Progenitor cell of endocrine pancreas (in vitro differentiated cells): ENCODE results near the gene MRPL55. TPM values are rescaled to one million over a fixed set of nuclear protein-coding genes. Genes with fewer than 3 reads are reported as not detected.

Experiments
- DNase-seq: peaks from one replicate; pipeline ENCODE4 v3.0.0; 2021; ENCODE audit warnings: low spot score; ENCODE audit not compliant: unreplicated experiment
- H3K27ac Mint-ChIP-seq: 2 replicates; pipeline ENCODE4 v1.8.0; 2021; ENCODE audit warnings: mild to moderate bottlenecking, moderate library complexity, mixed read lengths
- H3K27me3 Mint-ChIP-seq: 2 replicates; pipeline ENCODE4 v1.8.0; 2021; ENCODE audit warnings: mixed read lengths
- H3K36me3 Mint-ChIP-seq: 2 replicates; pipeline ENCODE4 v1.8.0; 2022; ENCODE audit warnings: mixed read lengths; ENCODE audit not compliant: insufficient read depth
- H3K4me1 Mint-ChIP-seq: 2 replicates; pipeline ENCODE4 v1.8.0; 2021; ENCODE audit warnings: low read depth, mixed read lengths
- H3K4me3 Mint-ChIP-seq: 2 replicates; pipeline ENCODE4 v1.8.0; 2021; ENCODE audit warnings: low read depth, mild to moderate bottlenecking, moderate library complexity, mixed read lengths
- H3K9me3 Mint-ChIP-seq: 2 replicates; pipeline ENCODE4 v1.8.0; 2021; ENCODE audit warnings: low read depth, mixed read lengths
- total RNA-seq: library from RNA; stranded (reverse); gene quantifications from 2 replicates; pipeline ENCODE4 v1.2.1, GENCODE V29; 2021
- TF ChIP-seq, protein P1 (sequence below): fragments of 200-600 bp; sonication (generic); IDR thresholded peaks from one replicate; pipeline ENCODE4 v1.5.0; 2021; ENCODE audit warnings: antibody characterized with exemption, mild to moderate bottlenecking; ENCODE audit not compliant: unreplicated experiment

MRPL55 gene
- total RNA-seq, 1 donor from 2014 or later, result 50.3 TPM

DNA sequence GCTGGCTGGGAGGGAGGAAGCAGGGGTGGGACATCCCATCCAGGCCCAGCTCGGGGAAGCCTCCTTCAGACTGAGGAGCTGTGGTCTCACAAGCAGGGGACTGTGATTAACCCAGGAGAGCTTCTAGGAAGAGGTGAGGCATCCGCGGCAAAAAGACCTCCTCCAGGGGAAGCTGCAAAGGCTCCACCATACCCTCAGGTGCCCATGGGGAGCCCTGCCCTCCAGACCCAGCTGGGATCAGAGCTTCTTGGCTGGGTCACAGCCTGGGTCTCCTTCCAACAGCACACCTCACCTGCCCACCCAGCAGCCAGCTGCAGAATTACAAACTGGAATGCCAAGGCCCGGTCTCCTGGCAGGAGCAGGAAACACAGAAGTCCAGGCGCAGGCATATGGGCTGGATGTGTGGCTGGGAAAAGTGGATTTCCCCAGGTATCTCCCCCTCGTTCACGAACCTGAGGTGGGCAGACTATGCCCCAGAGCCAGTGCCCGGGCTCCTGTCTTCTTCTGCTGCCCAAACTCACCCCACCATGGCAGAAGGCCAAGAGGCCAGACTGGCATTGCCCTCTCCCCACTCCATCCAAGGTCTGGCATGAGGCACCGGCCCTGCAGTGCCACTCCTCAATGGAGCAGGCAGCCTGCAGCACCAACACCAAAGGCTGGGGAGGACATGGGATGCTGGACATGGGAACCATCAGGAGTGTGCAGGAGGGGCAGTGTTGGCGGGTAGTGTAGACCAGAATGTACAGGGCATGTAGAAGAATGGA is 42.0 kb downstream of the MRPL55 start:
- no peak for DNase-seq
- no peaks in the 10 kb centered on the region for H3K4me1 Mint-ChIP-seq
- no peaks in the 10 kb centered on the region for H3K36me3 Mint-ChIP-seq
- H3K27ac Mint-ChIP-seq, result no peak overlapping the region
- no peak overlapping the region for H3K4me3 Mint-ChIP-seq
- H3K9me3 Mint-ChIP-seq, result no peaks in the 10 kb centered on the region
- TF ChIP-seq, protein P1, sequence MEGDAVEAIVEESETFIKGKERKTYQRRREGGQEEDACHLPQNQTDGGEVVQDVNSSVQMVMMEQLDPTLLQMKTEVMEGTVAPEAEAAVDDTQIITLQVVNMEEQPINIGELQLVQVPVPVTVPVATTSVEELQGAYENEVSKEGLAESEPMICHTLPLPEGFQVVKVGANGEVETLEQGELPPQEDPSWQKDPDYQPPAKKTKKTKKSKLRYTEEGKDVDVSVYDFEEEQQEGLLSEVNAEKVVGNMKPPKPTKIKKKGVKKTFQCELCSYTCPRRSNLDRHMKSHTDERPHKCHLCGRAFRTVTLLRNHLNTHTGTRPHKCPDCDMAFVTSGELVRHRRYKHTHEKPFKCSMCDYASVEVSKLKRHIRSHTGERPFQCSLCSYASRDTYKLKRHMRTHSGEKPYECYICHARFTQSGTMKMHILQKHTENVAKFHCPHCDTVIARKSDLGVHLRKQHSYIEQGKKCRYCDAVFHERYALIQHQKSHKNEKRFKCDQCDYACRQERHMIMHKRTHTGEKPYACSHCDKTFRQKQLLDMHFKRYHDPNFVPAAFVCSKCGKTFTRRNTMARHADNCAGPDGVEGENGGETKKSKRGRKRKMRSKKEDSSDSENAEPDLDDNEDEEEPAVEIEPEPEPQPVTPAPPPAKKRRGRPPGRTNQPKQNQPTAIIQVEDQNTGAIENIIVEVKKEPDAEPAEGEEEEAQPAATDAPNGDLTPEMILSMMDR, result no peak
- H3K27me3 Mint-ChIP-seq, result peaks cover 27% of the 10 kb centered on the region

DNA sequence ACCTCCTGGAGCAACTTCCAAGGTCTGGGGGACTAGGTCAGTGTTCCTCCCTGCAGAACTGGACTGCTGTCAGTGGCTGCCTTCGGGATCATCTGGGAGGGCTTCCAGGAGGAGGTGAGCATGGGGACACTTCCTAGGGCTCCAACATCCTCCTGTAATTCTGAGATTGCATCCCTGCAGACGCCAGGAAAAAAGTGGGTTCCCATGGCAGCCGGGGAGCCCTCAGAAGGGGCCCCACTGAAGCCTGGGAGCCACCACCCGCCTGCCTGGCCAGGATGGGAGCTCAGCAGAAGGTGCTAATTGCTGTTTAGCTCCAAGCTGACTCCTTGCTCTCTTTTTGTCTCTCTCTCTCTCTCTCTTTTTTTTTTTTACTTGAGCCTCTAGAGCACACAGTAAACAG is 42.7 kb downstream of the MRPL55 start:
- H3K4me3 Mint-ChIP-seq, result no peak overlapping the region
- H3K36me3 Mint-ChIP-seq, result no peaks in the 10 kb centered on the region
- no peaks in the 10 kb centered on the region for H3K9me3 Mint-ChIP-seq
- no peak overlapping the region for H3K27ac Mint-ChIP-seq
- peaks cover 25% of the 10 kb centered on the region for H3K27me3 Mint-ChIP-seq
- TF ChIP-seq, protein P1, result no peak
- H3K4me1 Mint-ChIP-seq, result no peaks in the 10 kb centered on the region
- DNase-seq, result no peak

DNA sequence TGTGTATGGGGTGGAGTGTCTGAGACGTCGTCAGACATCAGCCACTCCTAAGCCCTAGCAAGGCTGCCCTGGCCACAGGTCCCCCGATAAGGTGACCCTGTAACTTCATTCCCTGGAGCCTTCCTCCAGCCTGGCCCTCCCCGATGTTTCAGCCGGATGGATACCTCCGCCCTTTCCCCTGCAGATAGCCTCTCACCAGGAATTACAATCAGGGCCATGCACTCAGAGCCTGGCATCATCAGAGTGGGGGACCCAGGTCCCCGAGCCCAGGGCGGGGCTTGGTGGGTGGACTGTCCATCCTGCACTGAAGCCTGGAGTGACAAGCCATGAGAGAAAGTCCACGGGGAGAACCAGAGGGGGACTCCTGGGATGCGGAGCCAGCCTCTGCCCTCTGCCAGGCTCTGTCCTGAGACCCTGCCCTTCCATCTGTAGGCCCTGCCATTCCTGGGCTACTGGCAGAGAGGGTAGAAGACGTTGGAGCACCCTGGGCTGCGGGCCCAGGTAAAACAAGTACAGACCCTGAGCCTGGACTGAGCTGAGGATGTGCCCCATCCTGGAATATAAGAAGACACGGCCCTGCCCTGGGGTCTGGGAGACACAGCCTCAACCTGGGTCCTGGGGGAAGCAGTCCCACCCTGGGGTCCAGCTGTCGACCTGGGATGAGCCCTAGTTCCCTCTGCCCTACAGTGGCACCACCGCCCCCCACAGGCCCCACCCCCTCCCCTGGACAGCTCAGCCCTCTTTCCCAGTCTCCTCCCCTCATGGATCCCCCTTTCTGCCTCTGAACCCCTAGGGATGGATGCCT is 43.4 kb downstream of the MRPL55 start:
- DNase-seq, result no peak
- no peak overlapping the region for H3K27ac Mint-ChIP-seq
- TF ChIP-seq, protein P1, result no peak
- no peaks in the 10 kb centered on the region for H3K9me3 Mint-ChIP-seq
- H3K4me3 Mint-ChIP-seq, result no peak overlapping the region
- peaks cover 26% of the 10 kb centered on the region for H3K27me3 Mint-ChIP-seq
- H3K4me1 Mint-ChIP-seq, result peaks cover 2% of the 10 kb centered on the region
- no peaks in the 10 kb centered on the region for H3K36me3 Mint-ChIP-seq

DNA sequence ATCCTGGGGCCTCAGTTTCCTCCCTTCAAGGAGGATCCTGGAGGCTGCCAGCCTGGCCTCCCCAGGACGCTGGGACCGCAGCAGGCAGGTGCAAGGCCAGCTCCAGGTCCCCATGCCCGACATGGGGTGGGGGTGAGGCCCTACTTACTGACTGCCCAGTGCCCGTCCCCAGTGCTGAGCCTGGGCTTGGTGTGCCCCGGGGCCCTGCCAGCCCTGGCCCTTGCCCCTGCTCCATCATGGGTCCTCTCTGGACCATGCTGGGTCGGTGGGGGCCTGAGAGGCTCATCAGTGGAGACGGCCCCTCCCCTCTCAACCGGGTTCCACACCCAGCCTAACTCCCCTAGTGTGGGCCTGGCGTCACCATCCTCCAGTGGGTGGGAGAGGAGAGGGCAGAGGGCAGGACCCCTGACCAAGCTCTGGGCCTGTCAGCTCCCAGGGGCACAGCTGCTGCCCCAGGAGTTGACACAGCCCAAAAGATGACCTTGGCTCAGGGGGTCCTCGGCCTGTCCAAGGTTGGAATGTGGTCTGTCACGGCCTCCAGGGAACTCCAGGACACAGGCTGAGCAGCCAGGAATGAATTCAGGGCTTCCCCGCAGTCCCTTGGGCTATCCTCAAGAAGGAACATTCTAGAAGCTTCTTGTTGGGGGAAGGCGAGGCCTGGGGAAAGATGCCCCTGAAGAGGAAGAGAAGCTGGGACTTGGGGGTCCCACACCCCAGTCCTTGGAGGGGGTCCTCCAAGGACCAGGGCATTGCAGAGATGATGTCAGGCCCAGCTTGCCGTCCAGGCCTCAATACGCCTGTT is 44.2 kb downstream of the MRPL55 start:
- H3K27ac Mint-ChIP-seq, result no peak overlapping the region
- H3K27me3 Mint-ChIP-seq, result peaks cover 28% of the 10 kb centered on the region
- H3K36me3 Mint-ChIP-seq, result no peaks in the 10 kb centered on the region
- H3K9me3 Mint-ChIP-seq, result no peaks in the 10 kb centered on the region
- H3K4me1 Mint-ChIP-seq, result peaks cover 2% of the 10 kb centered on the region
- no peak for DNase-seq
- no peak overlapping the region for H3K4me3 Mint-ChIP-seq
- TF ChIP-seq, protein P1, result no peak

DNA sequence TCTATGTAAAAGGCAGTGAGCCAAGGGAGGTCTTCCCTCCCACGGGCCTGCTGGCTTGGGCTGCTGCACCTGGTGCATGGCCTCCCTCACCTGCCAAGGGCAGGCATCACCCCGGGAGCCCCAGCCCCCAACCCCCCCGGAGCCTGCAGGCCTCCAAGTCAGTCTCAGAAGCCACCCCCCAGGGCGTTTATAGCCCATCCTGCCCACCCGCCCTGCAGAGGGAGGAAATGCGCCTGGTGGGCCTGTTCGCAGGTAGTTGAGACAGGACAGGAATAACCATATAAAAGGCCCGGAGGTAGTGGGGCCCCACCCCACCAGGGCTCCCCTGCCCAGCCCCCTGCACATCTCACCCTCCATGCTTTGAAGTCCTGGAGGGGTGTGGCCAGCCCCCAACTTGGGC is 44.8 kb downstream of the MRPL55 start:
- Mint-ChIP-seq H3K4me1 (peaks cover 2% of the 10 kb centered on the region), H3K27me3 (peaks cover 30% of the 10 kb centered on the region), H3K36me3 (no peaks in the 10 kb centered on the region), H3K27ac (no peak overlapping the region), H3K9me3 (no peaks in the 10 kb centered on the region), H3K4me3 (no peak overlapping the region)
- TF ChIP-seq, protein P1, result no peak
- no peak for DNase-seq
